OCI-LY1 (cell line): ENCODE data around the gene KDM5B.

Experiments used
- CTCF ChIP-seq: fragments of 200-600 bp; sonication (generic), shearing (Covaris generic); IDR thresholded peaks from 2 replicates; pipeline ENCODE4 v1.5.1; 2017; ENCODE audit warnings: mild to moderate bottlenecking, antibody characterized with exemption, low read length, moderate library complexity, mixed read lengths
- EZH2 ChIP-seq: fragments of 200-600 bp; sonication (generic), shearing (Covaris generic); IDR thresholded peaks from 2 replicates; pipeline ENCODE4 v1.8.0; 2017; ENCODE audit warnings: borderline replicate concordance, mixed run types, mild to moderate bottlenecking, antibody characterized with exemption, low read length, moderate library complexity, mixed read lengths

GRCh38 chr1:202692959-202693555 lies 115.2 kb downstream of the KDM5B start:
- TF ChIP-seq CTCF (peak; percentile 24; the same call in 1 of the 2 replicates), EZH2 (no peak)
